Esophagus muscularis mucosa (tissue), 4 donors: Measurements from ENCODE around the gene KRT33A. TPM values are rescaled to one million over a fixed set of nuclear protein-coding genes. Genes with fewer than 3 reads are reported as not detected.
"Not testable (repeated sequence)": the region's sequence is repeated elsewhere in the genome, so short reads cannot be mapped to it uniquely, and the experiment has no call there.

Experiments used
- DNase-seq: peaks from one replicate; pipeline ENCODE4 v3.0.0-alpha.2; 2017; ENCODE audit errors: extremely low spot score
- H3K27ac ChIP-seq, 4 donors: fragments of 200-600 bp; sonication (generic); replicated peaks in 1 of 4; 1 replicate in 3 of 4; 2 replicates in 1 of 4; pipeline ENCODE4 v1.5.1; 2016 to 2019; ENCODE audit warnings: mild to moderate bottlenecking in 1 of 4
- H3K27me3 ChIP-seq, 4 donors: fragments of 200-600 bp; sonication (generic); one replicate each; pipeline versions ENCODE4 v1.5.1 to v1.6.0; 2016 to 2019
- H3K36me3 ChIP-seq, 4 donors: fragments of 200-600 bp; sonication (generic); one replicate each; pipeline ENCODE4 v1.5.1; 2016 to 2019
- H3K4me1 ChIP-seq, 4 donors: fragments of 200-600 bp; sonication (generic); one replicate each; pipeline ENCODE4 v1.5.1; 2016 to 2019
- H3K4me3 ChIP-seq, 4 donors: fragments of 200-600 bp; sonication (generic); 1 replicate in 2 of 4; 2 replicates in 2 of 4; pipeline ENCODE4 v1.5.1; 2016 to 2019; ENCODE audit warnings: mild to moderate bottlenecking in 4 of 4, moderate library complexity in 1 of 4
- H3K9me3 ChIP-seq, 4 donors: fragments of 200-600 bp; sonication (generic); 1 replicate in 3 of 4; 2 replicates in 1 of 4; pipeline ENCODE4 v1.5.1; 2016 to 2019
- CTCF ChIP-seq, 3 experiments: fragments of 200-600 bp in 2 of 3; fragments of 450-650 bp in 1 of 3; sonication (generic) in 2 of 3; IDR thresholded peaks; one replicate each; pipeline ENCODE4 v1.5.1; 2017 to 2019; ENCODE audit warnings: antibody characterized with exemption in 3 of 3, mild to moderate bottlenecking in 2 of 3, moderate library complexity in 1 of 3
- EP300 ChIP-seq: sonication (generic); formaldehyde crosslinking; IDR thresholded peaks from one replicate; pipeline ENCODE4 v1.6.1; 2017; ENCODE audit warnings: antibody characterized with exemption
- POLR2A ChIP-seq: fragments of 450-650 bp; IDR thresholded peaks from one replicate; pipeline ENCODE4 v1.6.1; 2017; ENCODE audit warnings: antibody characterized with exemption, moderate library complexity, mild to moderate bottlenecking, low read depth
- POLR2AphosphoS5 ChIP-seq, 2 donors: sonication (generic); formaldehyde crosslinking; IDR thresholded peaks; one replicate each; pipeline ENCODE4 v1.6.1; 2017; ENCODE audit warnings: antibody characterized with exemption in 2 of 2
- WGBS: methylation state at CpG from one replicate; pipeline ENCODE4 v1.1.5; 2018; 5-methylcytosine and 5-hydroxymethylcytosine counted together
- intact Hi-C: fragments of 100-400 bp; cut with DNase I; formaldehyde crosslinking; loops from one replicate; pipeline ENCODE4 v1.15.1; 2023
- total RNA-seq, 4 donors: library from RNA; depleted of rRNA; stranded (reverse); fragments of >200 nt; gene quantifications; one replicate each; pipeline versions ENCODE4 v1.1.0 to v1.2.1, GENCODE V29; 2016

KRT33A gene
- total RNA-seq, 4 donors from 2014 or later: not detected

GRCh38 chr17:41390411-41390938 is 39.8 kb upstream of the KRT33A start:
- DNase-seq: no peak
- intact Hi-C loops: no loop called here
- H3K4me3 ChIP-seq: no peak overlapping the region
- 81% methylated on average over 7 of the region's 7 CpGs for WGBS
- no peaks in the 10 kb centered on the region for H3K36me3 ChIP-seq
- TF ChIP-seq POLR2AphosphoS5 (IDR thresholded peaks at IDR 0.05) (no peak), EP300 (no peak), CTCF (IDR thresholded peaks at IDR 0.05) (no peak)
- no peaks in the 10 kb centered on the region for H3K27me3 ChIP-seq
- H3K9me3 ChIP-seq: peaks cover 0 to 15% (median 13%) of the 10 kb centered on the region in 4 donors
- H3K27ac ChIP-seq: no peak overlapping the region
- H3K4me1 ChIP-seq: no peaks in the 10 kb centered on the region

GRCh38 chr17:41387670-41388069 is 37.0 kb upstream of the KRT33A start:
- no peak for DNase-seq
- Histone ChIP-seq H3K27me3 (no peaks in the 10 kb centered on the region), H3K9me3 (peaks cover 0 to 15% (median 13%) of the 10 kb centered on the region in 4 donors), H3K4me3 (no peak overlapping the region), H3K4me1 (no peaks in the 10 kb centered on the region), H3K36me3 (no peaks in the 10 kb centered on the region), H3K27ac (no peak overlapping the region)
- whole genome bisulfite sequencing: 72% methylated on average over 4 of the region's 4 CpGs
- intact Hi-C loops: no loop called here
- no peak for TF ChIP-seq CTCF (IDR thresholded peaks at IDR 0.05)
- no peak for TF ChIP-seq POLR2A
- TF ChIP-seq EP300: no peak
- TF ChIP-seq POLR2AphosphoS5 (IDR thresholded peaks at IDR 0.05): no peak

GRCh38 chr17:41386227-41386626 is 35.6 kb upstream of the KRT33A start:
- no peak for TF ChIP-seq POLR2AphosphoS5 (IDR thresholded peaks at IDR 0.05)
- no peak for TF ChIP-seq EP300
- TF ChIP-seq POLR2A: no peak
- TF ChIP-seq CTCF (IDR thresholded peaks at IDR 0.05): no peak
- 94% methylated on average over 1 of the region's 1 CpG for WGBS
- H3K4me1 ChIP-seq: no peaks in the 10 kb centered on the region
- H3K27ac ChIP-seq: no peak overlapping the region
- no peak for DNase-seq
- no peak overlapping the region for H3K4me3 ChIP-seq
- intact Hi-C loops: no loop called here
- H3K9me3 ChIP-seq: peaks cover 0 to 15% (median 13%) of the 10 kb centered on the region in 4 donors
- H3K36me3 ChIP-seq: no peaks in the 10 kb centered on the region
- no peaks in the 10 kb centered on the region for H3K27me3 ChIP-seq

- 100% methylated on average over 1 of the region's 1 CpG for WGBS
- TF ChIP-seq EP300 (no peak), CTCF (IDR thresholded peaks at IDR 0.05) (no peak), POLR2AphosphoS5 (IDR thresholded peaks at IDR 0.05) (no peak), POLR2A (no peak)
- Histone ChIP-seq H3K4me1 (no peaks in the 10 kb centered on the region), H3K27me3 (no peaks in the 10 kb centered on the region), H3K4me3 (no peak overlapping the region), H3K27ac (no peak overlapping the region), H3K36me3 (no peaks in the 10 kb centered on the region), H3K9me3 (peaks cover 0 to 15% (median 13%) of the 10 kb centered on the region in 4 donors)
- intact Hi-C loops: no loop called here
- DNase-seq: no peak
Measured at GRCh38 chr17:41383690-41384089, 33.1 kb upstream of the KRT33A start.

GRCh38 chr17:41382394-41382793 is 31.8 kb upstream of the KRT33A start:
- no peaks in the 10 kb centered on the region for H3K36me3 ChIP-seq
- TF ChIP-seq EP300 (no peak), POLR2AphosphoS5 (IDR thresholded peaks at IDR 0.05) (no peak), CTCF (IDR thresholded peaks at IDR 0.05) (no peak), POLR2A (no peak)
- intact Hi-C loops: no loop called here

GRCh38 chr17:41381943-41382342 is 31.3 kb upstream of the KRT33A start, which contains the start of gene KRT34:
TSS of gene KRT34 (minus strand) at chr17:41382306. CDS start at chr17:41382246, 60 bp downstream.
- peaks cover 0 to 14% (median 8%) of the 10 kb centered on the region in 4 donors for H3K9me3 ChIP-seq
- H3K27me3 ChIP-seq, H3K4me3 ChIP-seq, H3K4me1 ChIP-seq, H3K36me3 ChIP-seq, DNase-seq, intact Hi-C loops, H3K27ac ChIP-seq: not testable (repeated sequence)
- 97% methylated on average over 7 of the region's 13 CpGs for WGBS

More at GRCh38 chr17:41382394-41382793, 31.8 kb upstream of the KRT33A start:
- 90% methylated on average over 1 of the region's 1 CpG for WGBS
- Histone ChIP-seq H3K4me3 (no peak overlapping the region), H3K4me1 (no peaks in the 10 kb centered on the region), H3K9me3 (peaks cover 0 to 15% (median 11%) of the 10 kb centered on the region in 4 donors), H3K27me3 (no peaks in the 10 kb centered on the region), H3K27ac (no peak overlapping the region)
- no peak for DNase-seq

GRCh38 chr17:41380091-41380490 is 29.5 kb upstream of the KRT33A start:
- intact Hi-C loops, H3K4me1 ChIP-seq, H3K36me3 ChIP-seq, H3K27ac ChIP-seq, H3K4me3 ChIP-seq, DNase-seq, H3K9me3 ChIP-seq, H3K27me3 ChIP-seq: not testable (repeated sequence)
- WGBS: 81% methylated on average over 7 of the region's 7 CpGs
